AG04450 (cell line): ENCODE data around the gene BCKDHA. TPM values are rescaled to one million over a fixed set of nuclear protein-coding genes. Genes with fewer than 3 reads are reported as not detected.

Experiments
- CTCF ChIA-PET: fragments of 300-600, 350-600 bp; formaldehyde crosslinking; extraction: SDS; loops from one replicate; lab custom pipeline; 2022; ENCODE audit warnings: antibody characterized with exemption, inconsistent platforms; lab: Charles Lee
- POLR2A ChIA-PET: fragments of 350-600 bp; formaldehyde crosslinking; extraction: SDS; loops from one replicate; lab custom pipeline; 2021; ENCODE audit warnings: antibody characterized with exemption, inconsistent platforms; lab: Yijun Ruan, JAX
- DNase-seq: peaks from one replicate; pipeline ENCODE4 v3.0.0-alpha.2; 2011; ENCODE audit warnings: low read depth, low spot score
- H3K27ac ChIP-seq: one replicate; pipeline ENCODE4 v1.5.1; 2012; ENCODE audit warnings: low read depth, low read length, control low read depth
- H3K27me3 ChIP-seq: one replicate; pipeline ENCODE4 v1.6.0; 2012; ENCODE audit warnings: low read length; ENCODE audit not compliant: control insufficient read depth, insufficient read depth
- H3K4me3 ChIP-seq: 2 replicates; pipeline ENCODE4 v1.5.1; 2011; ENCODE audit warnings: mild to moderate bottlenecking, low read depth, low read length, control low read depth
- H3K9me3 ChIP-seq: 2 replicates; pipeline ENCODE4 v1.5.1; 2012; ENCODE audit warnings: low read length; ENCODE audit not compliant: control insufficient read depth, insufficient read depth
- CTCF ChIP-seq: IDR thresholded peaks from 2 replicates; pipeline ENCODE4 v1.5.1; 2011; ENCODE audit warnings: low read depth, low read length, control low read depth, inconsistent platforms
- polyA plus RNA-seq: library from polyadenylated mRNA; depleted of rRNA; stranded (reverse); fragments of >200 nt; gene quantifications from 2 replicates; pipeline ENCODE4 v1.2.3, GENCODE V29; 2011

The BCKDHA gene
- polyA plus RNA-seq, 1 experiment, result 15.3 TPM

DNA sequence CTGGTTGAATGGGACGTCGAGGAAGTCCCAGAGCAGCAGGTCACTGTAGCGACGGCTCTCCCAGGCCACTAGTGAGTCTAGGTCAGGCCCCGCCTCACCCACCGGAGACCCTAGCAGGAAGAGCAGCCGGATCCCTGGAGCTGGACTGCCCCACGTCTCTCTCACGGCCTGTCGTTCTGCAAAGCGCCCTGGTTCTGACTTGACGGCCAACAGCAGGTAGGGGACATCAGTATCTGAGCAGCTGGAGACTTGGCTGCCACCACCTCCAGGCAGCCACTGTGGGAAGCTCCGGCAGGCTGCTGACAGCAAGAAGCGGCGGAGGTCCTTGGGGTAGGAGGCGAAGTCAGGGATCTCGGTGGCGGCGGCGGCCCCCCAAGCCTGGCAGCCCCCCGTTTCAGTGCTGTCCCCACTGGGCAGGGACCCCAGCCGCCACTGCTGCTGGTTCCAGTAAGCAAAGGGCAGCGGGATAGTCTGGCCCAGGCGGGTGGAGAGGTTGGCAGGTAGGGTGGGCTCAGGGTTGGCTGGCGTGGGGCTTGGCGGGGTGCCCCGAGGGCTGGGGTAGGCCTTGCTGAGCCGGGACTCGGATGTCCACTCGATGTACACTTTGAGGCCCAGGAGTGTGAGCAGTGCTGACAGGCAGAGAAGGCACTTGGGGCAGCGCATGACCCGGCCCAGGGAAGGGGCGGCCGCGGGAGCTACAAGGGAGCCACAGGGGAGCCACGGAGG is 28.7 kb downstream of the BCKDHA start:
- DNase-seq, result no peak
- POLR2A ChIA-PET, result interaction anchor here (2.1 kb wide), 1 partner anchor 13 kb away, joined by 7 read pairs; the partner anchor contains the start of gene DMAC2
- no peak for TF ChIP-seq CTCF
- CTCF ChIA-PET, result interaction anchor here (0.9 to 1.9 kb wide), 3 partner anchors 23 to 167 kb away, joined by 3 to 11 read pairs (median 5); no protein-coding TSS in a partner anchor
- Histone ChIP-seq H3K27me3 (no peaks in the 10 kb centered on the region), H3K9me3 (no peaks in the 10 kb centered on the region; the same call in 1 of the 2 replicates), H3K4me3 (peak overlapping the region; percentile 55), H3K27ac (no peak overlapping the region)

DNA sequence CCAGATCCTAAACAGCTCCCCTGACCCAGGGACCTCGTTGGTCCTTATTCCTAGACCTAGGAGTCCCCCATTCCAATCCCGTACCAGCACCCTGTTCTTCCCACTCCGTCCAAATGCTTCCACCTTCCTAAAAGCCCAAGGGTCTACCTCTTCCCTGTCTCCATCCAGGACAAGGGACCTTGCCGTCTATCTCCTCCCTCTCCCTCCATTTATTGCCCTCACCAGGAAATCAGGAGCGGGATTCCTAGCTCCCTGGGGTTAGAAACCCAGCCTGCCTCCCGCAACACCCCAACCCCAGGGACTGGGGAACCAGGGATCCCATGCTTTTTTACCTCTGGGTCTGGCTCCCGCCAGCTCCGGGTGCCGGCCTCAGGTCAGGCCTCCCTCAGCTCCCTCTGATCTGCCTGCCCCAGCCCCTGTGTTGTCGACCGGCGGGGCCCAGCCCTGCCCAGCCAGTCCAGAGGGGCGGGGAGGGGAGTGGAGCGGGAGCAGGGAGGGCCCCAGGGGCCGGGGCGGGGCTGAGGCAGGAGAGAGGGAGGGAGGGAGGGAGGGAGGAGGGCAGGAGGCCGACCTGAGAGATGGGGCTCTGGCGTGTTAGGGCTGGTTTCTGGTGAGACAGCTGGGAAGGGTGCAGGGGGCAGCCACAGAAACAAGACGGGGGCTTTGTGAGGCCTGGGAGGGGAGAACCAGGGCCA is 29.5 kb downstream of the BCKDHA start, which contains the start of gene B3GNT8:
TSS of gene B3GNT8 (minus strand) at position 423 of the 695 bp plus-strand sequence. CDS start 596 bp downstream, outside the sequence.
- CTCF ChIA-PET, result interaction anchor here (0.6 to 1.9 kb wide), 4 partner anchors 22 to 167 kb away, joined by 3 to 11 read pairs (median 4); no protein-coding TSS in a partner anchor
- no peak within 1 kb of the TSS for H3K27ac ChIP-seq
- no peaks in the 10 kb centered on the region for H3K27me3 ChIP-seq
- H3K9me3 ChIP-seq, result no peaks in the 10 kb centered on the region; the same call in 1 of the 2 replicates
- POLR2A ChIA-PET, result interaction anchor here (0.6 to 2.1 kb wide), 4 partner anchors 10 to 135 kb away, joined by 3 to 7 read pairs (median 4); partner anchors contain the start of gene DMAC2
- DNase-seq, result peak; percentile 11
- H3K4me3 ChIP-seq, result peak within 1 kb of the TSS; percentile 55
- no peak for TF ChIP-seq CTCF

DNA sequence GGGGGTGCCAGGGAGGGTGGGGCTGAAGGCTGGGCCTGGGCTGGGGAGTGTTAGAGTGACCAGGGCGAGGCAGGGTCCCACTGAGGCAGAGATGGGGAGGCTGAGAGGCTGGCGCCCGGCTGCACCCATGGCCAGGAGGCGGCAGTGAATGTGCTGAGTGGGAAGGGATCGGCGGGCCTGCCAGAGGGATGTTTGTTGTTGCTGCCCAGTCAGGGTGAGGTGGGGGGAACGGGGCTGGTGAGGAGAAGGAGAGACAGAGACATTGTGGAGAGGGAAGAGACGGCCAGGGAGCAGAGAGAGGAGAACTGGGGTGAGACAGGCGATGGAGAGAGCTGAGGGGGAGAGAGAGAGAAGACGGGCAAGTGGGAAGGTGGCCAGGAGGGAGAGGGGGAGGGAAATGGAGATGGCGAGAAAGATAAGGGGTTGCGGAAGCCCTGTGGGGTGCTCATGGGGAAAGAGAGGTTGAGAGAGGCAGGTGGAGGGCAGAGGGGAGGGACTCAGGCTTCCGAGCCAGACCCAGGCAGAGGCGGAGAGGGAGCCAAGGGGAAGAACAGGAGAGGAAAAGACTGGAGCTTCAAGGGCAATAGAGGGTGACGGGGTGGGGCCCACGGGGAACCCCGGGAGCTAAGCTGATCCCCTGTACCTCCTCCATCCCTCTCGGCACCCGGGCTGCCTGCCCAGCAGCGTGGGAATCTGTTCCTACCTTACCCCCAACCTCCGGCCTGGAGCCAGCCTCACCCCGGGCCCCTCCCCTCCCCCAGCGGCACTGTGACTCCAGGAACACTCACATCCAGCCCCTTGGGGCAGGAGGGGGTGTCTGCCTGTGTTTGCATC is 30.2 kb downstream of the BCKDHA start:
- POLR2A ChIA-PET, result interaction anchor here (0.6 to 2.1 kb wide), 4 partner anchors 10 to 136 kb away, joined by 3 to 7 read pairs (median 4); partner anchors contain the start of gene DMAC2
- CTCF ChIA-PET, result interaction anchor here (0.6 to 1.9 kb wide), 3 partner anchors 23 to 166 kb away, joined by 3 to 5 read pairs (median 4); no protein-coding TSS in a partner anchor
- no peak for TF ChIP-seq CTCF
- Histone ChIP-seq H3K27me3 (no peaks in the 10 kb centered on the region), H3K4me3 (peak overlapping the region; percentile 43), H3K9me3 (no peaks in the 10 kb centered on the region; the same call in 1 of the 2 replicates), H3K27ac (no peak overlapping the region)
- no peak for DNase-seq

DNA sequence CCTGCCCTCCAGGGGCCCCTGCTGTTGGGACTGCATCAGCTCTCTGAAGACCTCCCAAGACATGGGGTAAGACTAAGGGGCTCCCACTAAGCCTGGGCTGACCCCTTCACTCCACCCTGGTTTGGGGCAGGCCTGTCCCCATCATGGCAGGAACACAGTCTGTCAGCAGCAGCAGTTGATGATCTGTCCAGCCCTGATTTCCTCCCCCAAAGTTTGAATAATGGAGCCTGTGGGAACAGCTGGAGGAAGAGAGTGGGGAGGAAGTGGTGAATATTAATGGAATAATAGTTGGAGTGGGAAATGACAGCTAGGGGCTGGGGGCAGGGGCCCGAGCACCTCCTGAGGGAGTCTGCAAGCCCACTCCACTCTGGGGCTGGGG is 30.9 kb downstream of the BCKDHA start:
- H3K9me3 ChIP-seq, result no peaks in the 10 kb centered on the region; the same call in 1 of the 2 replicates
- no peak overlapping the region for H3K27ac ChIP-seq
- no peak for TF ChIP-seq CTCF
- CTCF ChIA-PET, result interaction anchor here (1.2 to 1.9 kb wide), 2 partner anchors 20 to 107 kb away, joined by 5 to 6 read pairs; no protein-coding TSS in a partner anchor
- no peak for DNase-seq
- H3K27me3 ChIP-seq, result no peaks in the 10 kb centered on the region
- POLR2A ChIA-PET, result interaction anchor here (1.4 to 2.1 kb wide), 2 partner anchors 11 kb away, joined by 7 to 8 read pairs; partner anchors contain the start of gene DMAC2
- H3K4me3 ChIP-seq, result no peak overlapping the region
